Hematopoietic multipotent progenitor cell treated with erythropoietin and hydrocortisone succinate and interleukin-3 and kit ligand, for 6 days (in vitro differentiated cells): ENCODE measurements around the gene SCYGR1.
"Not testable (repeated sequence)": the region's sequence is repeated elsewhere in the genome, so short reads cannot be mapped to it uniquely, and the experiment has no call there.

Experiments
- DNase-seq: peaks from one replicate; pipeline ENCODE4 v3.0.0-alpha.2; 2015

The SCYGR1 gene

GRCh38 chr2:227387583-227387982 is at the start of gene SCYGR1:
SCYGR1 (minus strand) TSS chr2:227387949; CDS start chr2:227387949, 0 bp downstream.
- DNase-seq, result not testable (repeated sequence)

GRCh38 chr2:227436436-227437174 is 48.9 kb upstream of the SCYGR1 start:
- DNase-seq, result peak; percentile 19

GRCh38 chr2:227433171-227433570 is 45.4 kb upstream of the SCYGR1 start:
- no peak for DNase-seq

GRCh38 chr2:227430639-227431038 is 42.9 kb upstream of the SCYGR1 start:
- no peak for DNase-seq

- no peak for DNase-seq
Measured at GRCh38 chr2:227428731-227429285, 41.1 kb upstream of the SCYGR1 start.

GRCh38 chr2:227423656-227424499 is 36.1 kb upstream of the SCYGR1 start:
- DNase-seq, result no peak

- no peak for DNase-seq
Measured at GRCh38 chr2:227420087-227421052, 32.6 kb upstream of the SCYGR1 start.

- no peak for DNase-seq
Measured at GRCh38 chr2:227416701-227417100, 29.0 kb upstream of the SCYGR1 start.

GRCh38 chr2:227415538-227416424 is 28.0 kb upstream of the SCYGR1 start:
- peak; percentile 86 for DNase-seq

GRCh38 chr2:227414846-227415245 is 27.1 kb upstream of the SCYGR1 start:
- no peak for DNase-seq

- no peak for DNase-seq
Measured at GRCh38 chr2:227413371-227413770, 25.6 kb upstream of the SCYGR1 start.

- no peak for DNase-seq
Measured at GRCh38 chr2:227412877-227413276, 25.1 kb upstream of the SCYGR1 start.

- no peak for DNase-seq
Measured at GRCh38 chr2:227411990-227412350, 24.2 kb upstream of the SCYGR1 start.

- no peak for DNase-seq
Measured at GRCh38 chr2:227411320-227411989, 23.7 kb upstream of the SCYGR1 start.

GRCh38 chr2:227410191-227410590 is 22.4 kb upstream of the SCYGR1 start:
- DNase-seq, result no peak

- DNase-seq, result no peak
Measured at GRCh38 chr2:227407591-227408151, 19.9 kb upstream of the SCYGR1 start.

GRCh38 chr2:227406177-227407031 is 18.7 kb upstream of the SCYGR1 start:
- peak; percentile 78 for DNase-seq

GRCh38 chr2:227404585-227405271 is 17.0 kb upstream of the SCYGR1 start:
- peak; percentile 10 for DNase-seq

- no peak for DNase-seq
Measured at GRCh38 chr2:227402959-227403358, 15.2 kb upstream of the SCYGR1 start.
